Upper lobe of right lung (tissue), 1 donor: ENCODE measurements around the gene GCNT4. TPM values are rescaled to one million over a fixed set of nuclear protein-coding genes. Genes with fewer than 3 reads are reported as not detected.
"Not testable (repeated sequence)": the region's sequence is repeated elsewhere in the genome, so short reads cannot be mapped to it uniquely, and the experiment has no call there.

Experiments used
- ATAC-seq: fragments of 200-7000 bp; cut with Tn5 transposase; one replicate; pipeline ENCODE4 v1.9.1; 2020; ENCODE audit warnings: mild to moderate bottlenecking, moderate library complexity
- DNase-seq: peaks from one replicate; pipeline ENCODE4 v3.0.0-alpha.2; 2020
- H3K27ac ChIP-seq: fragments of 200-600 bp; one replicate; pipeline ENCODE4 v1.8.0; 2022
- H3K27me3 ChIP-seq: fragments of 200-600 bp; one replicate; pipeline ENCODE4 v1.8.0; 2022; ENCODE audit warnings: mild to moderate bottlenecking
- H3K36me3 ChIP-seq: fragments of 200-600 bp; one replicate; pipeline ENCODE4 v1.8.0; 2022
- H3K4me1 ChIP-seq: fragments of 200-600 bp; one replicate; pipeline ENCODE4 v1.8.0; 2022
- H3K4me3 ChIP-seq: fragments of 200-600 bp; one replicate; pipeline ENCODE4 v1.8.0; 2022; ENCODE audit warnings: mild to moderate bottlenecking
- H3K9me3 ChIP-seq: fragments of 200-600 bp; one replicate; pipeline ENCODE4 v1.8.0; 2022
- intact Hi-C: fragments of 100-400 bp; cut with DNase I; formaldehyde crosslinking; loops from one replicate; pipeline ENCODE4 v1.11.0; 2022
- long read RNA-seq: library from polyadenylated mRNA; unstranded; transcript quantifications from one replicate; pipeline ENCODE4 v2.0.0, GENCODE V29; 2021
- total RNA-seq: library from RNA; stranded (reverse); fragmentation: NEBNext Ultra II Directional; extraction: Animal tissue kit (Norgen Biotek cat#: 25700); gene quantifications from one replicate; pipeline ENCODE4 v1.2.1, GENCODE V29; 2021
- TF ChIP-seq, protein P1 (sequence below): fragments of 200-600 bp; IDR thresholded peaks from one replicate; pipeline ENCODE4 v1.8.0; 2022; ENCODE audit warnings: antibody characterized with exemption
- donor health status: DM: no; HTN: yes; CAD: no; lungs with severe emphysema.

The GCNT4 gene, protein sequence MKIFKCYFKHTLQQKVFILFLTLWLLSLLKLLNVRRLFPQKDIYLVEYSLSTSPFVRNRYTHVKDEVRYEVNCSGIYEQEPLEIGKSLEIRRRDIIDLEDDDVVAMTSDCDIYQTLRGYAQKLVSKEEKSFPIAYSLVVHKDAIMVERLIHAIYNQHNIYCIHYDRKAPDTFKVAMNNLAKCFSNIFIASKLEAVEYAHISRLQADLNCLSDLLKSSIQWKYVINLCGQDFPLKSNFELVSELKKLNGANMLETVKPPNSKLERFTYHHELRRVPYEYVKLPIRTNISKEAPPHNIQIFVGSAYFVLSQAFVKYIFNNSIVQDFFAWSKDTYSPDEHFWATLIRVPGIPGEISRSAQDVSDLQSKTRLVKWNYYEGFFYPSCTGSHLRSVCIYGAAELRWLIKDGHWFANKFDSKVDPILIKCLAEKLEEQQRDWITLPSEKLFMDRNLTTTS
- total RNA-seq: 2.8 TPM
- long read RNA-seq, full-length matches to known transcripts: 1 of 1 reads
- long read RNA-seq, partial matches to known transcripts: 0 of 1 reads
- long read RNA-seq, other reads (novel, unspliced or antisense): 0 of 1 reads

DNA sequence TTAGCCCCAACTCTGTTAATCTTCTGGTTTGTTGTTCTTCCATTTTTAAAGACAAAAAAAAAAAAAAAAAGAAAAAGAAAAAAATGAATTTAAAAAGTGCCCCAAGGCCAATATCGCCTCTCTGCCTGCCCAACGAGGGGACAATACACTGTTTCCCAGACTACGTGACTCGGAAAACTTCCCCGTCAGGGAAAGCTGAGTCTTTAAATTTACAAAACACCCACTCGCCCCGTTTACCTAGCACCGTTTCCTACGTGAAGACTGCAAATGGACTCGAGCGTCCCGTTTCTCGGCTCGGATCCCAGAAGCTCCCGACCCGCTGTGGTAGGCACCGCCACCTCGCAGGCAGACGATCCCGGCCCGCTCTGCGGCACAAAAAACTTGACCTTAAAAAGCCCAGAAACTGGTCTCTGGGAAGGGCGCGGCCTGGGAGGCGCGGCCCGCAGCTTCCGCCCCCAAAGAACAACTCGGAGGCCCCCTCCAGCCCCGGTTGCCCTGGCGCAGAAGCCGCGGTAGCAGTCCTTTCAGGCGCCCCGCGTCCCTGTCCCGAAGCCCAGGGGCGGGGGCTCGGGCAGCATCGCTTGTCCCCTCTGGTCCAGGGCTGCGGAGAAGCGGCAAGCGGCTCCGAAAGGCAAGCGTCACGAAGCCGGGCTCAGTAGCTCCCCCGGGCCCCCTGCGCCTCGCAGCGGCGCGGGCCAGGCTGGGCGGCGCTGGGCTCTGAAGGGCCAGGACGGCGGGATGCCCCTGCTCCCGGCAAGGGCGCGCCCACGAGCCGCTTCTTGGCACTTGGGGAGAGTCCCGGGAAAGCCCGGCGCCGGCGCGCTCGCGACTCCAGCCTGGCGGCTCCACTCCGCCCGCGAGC, at the start of gene GCNT4:
Gene GCNT4 (minus strand): TSS at position 367 of the 862 bp plus-strand sequence. CDS start 22,521 bp downstream, outside the sequence.
- intact Hi-C loops: no loop called here
- Histone ChIP-seq H3K36me3 (no peaks in the 10 kb centered on the region), H3K4me3 (peak within 1 kb of the TSS; percentile 81), H3K4me1 (peaks cover 18% of the 10 kb centered on the region), H3K27ac (peak within 1 kb of the TSS; percentile 89), H3K27me3 (no peaks in the 10 kb centered on the region), H3K9me3 (no peaks in the 10 kb centered on the region)
- TF ChIP-seq, protein P1, sequence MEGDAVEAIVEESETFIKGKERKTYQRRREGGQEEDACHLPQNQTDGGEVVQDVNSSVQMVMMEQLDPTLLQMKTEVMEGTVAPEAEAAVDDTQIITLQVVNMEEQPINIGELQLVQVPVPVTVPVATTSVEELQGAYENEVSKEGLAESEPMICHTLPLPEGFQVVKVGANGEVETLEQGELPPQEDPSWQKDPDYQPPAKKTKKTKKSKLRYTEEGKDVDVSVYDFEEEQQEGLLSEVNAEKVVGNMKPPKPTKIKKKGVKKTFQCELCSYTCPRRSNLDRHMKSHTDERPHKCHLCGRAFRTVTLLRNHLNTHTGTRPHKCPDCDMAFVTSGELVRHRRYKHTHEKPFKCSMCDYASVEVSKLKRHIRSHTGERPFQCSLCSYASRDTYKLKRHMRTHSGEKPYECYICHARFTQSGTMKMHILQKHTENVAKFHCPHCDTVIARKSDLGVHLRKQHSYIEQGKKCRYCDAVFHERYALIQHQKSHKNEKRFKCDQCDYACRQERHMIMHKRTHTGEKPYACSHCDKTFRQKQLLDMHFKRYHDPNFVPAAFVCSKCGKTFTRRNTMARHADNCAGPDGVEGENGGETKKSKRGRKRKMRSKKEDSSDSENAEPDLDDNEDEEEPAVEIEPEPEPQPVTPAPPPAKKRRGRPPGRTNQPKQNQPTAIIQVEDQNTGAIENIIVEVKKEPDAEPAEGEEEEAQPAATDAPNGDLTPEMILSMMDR: no peak
- peak; percentile 84 for DNase-seq
- ATAC-seq: peak; percentile 65

GRCh38 chr5:75095956-75096355, 43.6 kb upstream of the GCNT4 start:
- H3K27ac ChIP-seq, H3K4me1 ChIP-seq, H3K36me3 ChIP-seq, intact Hi-C loops, H3K4me3 ChIP-seq, H3K9me3 ChIP-seq, ATAC-seq, DNase-seq, H3K27me3 ChIP-seq: not testable (repeated sequence)

- no peak overlapping the region for H3K4me3 ChIP-seq
- intact Hi-C loops: no loop called here
- no peak for ATAC-seq
Measured at GRCh38 chr5:75091597-75091996, 39.2 kb upstream of the GCNT4 start.

GRCh38 chr5:75089662-75090061, 37.3 kb upstream of the GCNT4 start:
- Histone ChIP-seq H3K27me3 (no peaks in the 10 kb centered on the region), H3K9me3 (no peaks in the 10 kb centered on the region), H3K27ac (no peak overlapping the region), H3K36me3 (no peaks in the 10 kb centered on the region), H3K4me3 (no peak overlapping the region), H3K4me1 (no peaks in the 10 kb centered on the region)
- intact Hi-C loops: no loop called here
- TF ChIP-seq, protein P1: no peak
- ATAC-seq (no peak), DNase-seq (no peak)

More at GRCh38 chr5:75091597-75091996, 39.2 kb upstream of the GCNT4 start:
- TF ChIP-seq, protein P1: no peak
- H3K36me3 ChIP-seq: no peaks in the 10 kb centered on the region
- H3K9me3 ChIP-seq: no peaks in the 10 kb centered on the region
- DNase-seq: no peak
- H3K27ac ChIP-seq: no peak overlapping the region
- H3K27me3 ChIP-seq: no peaks in the 10 kb centered on the region
- H3K4me1 ChIP-seq: no peaks in the 10 kb centered on the region

DNA sequence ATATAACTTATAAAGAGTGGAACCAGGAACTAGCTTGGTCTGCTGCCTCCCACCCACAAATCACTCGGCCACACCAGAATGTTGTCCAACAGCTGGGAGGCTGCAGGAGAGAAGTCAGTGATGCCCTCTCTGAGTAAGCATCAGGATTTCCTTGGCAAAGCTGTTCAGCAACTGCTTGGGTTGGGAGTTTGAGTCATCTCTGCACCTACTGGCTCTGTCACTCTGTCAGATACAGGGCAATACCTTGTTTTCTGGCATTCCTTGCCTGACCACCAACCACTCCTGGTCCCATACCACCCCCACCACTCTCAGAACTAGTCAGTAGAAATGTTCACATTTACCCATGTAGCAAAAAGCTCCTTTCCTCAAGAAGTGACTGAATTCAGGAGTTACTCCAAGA, 36.8 kb upstream of the GCNT4 start:
- Histone ChIP-seq H3K27ac (no peak overlapping the region), H3K36me3 (no peaks in the 10 kb centered on the region), H3K4me1 (no peaks in the 10 kb centered on the region), H3K9me3 (no peaks in the 10 kb centered on the region), H3K4me3 (no peak overlapping the region), H3K27me3 (no peaks in the 10 kb centered on the region)
- ATAC-seq: no peak
- TF ChIP-seq, protein P1: no peak
- intact Hi-C loops: no loop called here
- no peak for DNase-seq
